ENCODE results near the gene AANAT. TPM values are rescaled to one million over a fixed set of nuclear protein-coding genes. Genes with fewer than 3 reads are reported as not detected.
"Not testable (repeated sequence)": the region's sequence is repeated elsewhere in the genome, so short reads cannot be mapped to it uniquely, and the experiment has no call there.

The AANAT gene
- total RNA-seq, 1 donor from 2014 or later, result not detected

DNA sequence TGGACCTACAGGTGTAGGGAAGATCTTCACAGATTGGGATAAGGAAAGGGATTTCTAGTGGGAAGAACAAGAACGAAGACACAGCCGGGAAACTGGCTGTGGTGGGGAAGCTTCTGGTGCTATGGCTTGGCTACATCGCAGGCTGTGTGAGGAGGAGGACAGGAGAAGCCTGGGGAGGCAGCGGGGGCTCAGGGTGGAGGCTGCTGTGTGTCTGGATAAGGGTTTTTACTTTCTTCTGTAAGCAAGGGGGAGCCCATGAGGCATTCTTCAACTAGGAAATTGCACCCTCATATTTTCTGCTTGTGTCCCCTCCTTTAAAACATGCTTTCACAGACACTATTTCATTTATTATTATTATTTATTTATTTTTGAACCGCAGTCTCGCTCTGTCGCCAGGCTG, 36.7 kb downstream of the AANAT start:
- DNase-seq (ENCODE audit: low read depth, low spot score), result no peak

DNA sequence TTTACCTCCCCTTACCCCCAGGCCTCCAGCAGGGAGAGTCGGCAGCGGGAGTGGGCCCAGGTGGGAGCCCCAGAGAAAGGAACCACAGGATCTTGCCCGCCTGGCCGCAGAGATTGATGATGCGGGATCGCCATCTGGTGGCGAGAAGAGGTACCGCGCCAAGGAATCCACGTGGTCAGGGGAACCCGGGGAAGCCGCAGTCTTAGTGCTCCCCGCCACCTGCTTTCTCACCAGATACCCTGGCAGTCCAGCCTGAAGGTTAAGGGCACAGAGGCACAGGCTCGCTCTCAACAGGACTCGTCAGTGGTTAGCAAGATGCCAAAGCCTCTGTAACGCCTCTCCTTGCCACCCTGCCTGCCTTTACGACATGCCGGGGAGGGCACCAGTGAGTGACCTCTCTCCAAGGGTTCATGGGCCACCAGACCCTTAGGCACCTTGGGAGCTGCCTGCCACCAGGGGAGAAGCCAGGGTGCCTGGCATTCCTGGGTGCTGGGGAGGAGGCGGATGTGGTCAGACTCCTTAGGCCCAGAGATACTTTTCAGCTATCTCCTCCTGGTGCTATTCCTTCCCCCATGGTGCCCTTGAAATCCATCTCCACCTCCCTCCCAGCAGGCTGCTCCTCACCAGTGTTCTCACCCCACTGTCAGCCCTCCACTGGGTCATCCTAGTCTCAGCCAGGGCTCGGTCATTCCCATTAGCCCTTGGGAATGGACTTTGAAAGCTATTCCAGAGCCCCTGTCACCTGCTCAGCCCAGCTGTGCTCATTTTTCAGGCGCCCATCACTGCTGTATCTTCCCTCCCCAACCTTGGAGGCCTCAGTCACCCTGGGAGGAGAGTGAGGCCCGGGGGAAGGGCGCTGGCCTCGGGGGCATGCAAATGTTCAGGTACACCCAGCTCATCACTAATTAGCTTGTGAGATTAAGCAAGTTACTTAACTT, 39.3 kb downstream of the AANAT start:
- no peak for DNase-seq (ENCODE audit: low read depth, low spot score)

DNA sequence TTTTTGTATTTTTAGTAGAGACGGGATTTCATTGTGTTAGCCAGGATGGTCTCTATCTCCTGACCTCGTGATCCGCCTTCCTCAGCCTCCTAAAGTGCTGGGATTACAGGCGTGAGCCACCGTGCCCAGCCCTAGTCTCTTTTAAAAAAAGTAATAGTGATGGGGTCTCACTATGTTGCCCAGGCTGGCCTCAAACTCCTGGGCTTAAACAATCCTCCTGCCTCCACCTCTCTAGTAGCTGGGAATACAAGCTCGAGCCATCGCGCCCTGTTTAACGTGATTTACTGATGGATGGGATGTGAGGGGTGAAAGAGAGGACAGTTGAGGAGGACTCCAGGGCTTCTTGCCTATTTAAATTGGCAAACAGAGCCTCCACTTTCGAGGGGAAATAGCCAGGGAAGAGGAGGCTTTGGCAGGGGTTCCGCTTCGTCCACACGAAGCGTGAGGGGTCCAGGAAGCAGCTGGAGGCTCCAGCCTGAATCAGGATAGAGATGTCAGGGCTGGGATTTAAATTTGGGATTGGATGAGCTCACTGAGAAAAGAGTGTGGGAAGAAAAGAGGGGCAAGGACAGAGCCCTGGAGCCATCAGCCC, 41.2 kb downstream of the AANAT start:
- DNase-seq (ENCODE audit: low read depth, low spot score), result not testable (repeated sequence)

DNA sequence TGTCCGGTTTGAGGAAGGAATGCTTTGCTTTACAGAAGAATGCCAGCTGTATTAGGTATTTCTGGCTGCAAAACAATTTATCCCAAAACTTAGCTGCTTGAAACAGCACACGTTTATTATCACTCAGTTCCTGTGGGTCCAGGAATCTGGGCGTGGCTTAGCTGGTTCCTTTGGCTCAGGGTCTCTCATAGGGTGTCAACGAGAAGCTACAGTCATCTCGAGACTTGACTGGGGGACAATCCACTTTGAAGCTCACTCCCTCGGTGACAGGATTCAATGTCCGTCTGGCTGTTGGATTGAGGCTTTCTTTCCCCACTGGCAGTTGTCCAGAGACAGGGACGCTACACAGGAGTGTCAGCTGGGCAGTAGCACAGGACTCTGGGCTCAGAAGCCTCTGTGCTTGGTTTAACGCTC, 43.4 kb downstream of the AANAT start:
- DNase-seq (ENCODE audit: low read depth, low spot score), result no peak

DNA sequence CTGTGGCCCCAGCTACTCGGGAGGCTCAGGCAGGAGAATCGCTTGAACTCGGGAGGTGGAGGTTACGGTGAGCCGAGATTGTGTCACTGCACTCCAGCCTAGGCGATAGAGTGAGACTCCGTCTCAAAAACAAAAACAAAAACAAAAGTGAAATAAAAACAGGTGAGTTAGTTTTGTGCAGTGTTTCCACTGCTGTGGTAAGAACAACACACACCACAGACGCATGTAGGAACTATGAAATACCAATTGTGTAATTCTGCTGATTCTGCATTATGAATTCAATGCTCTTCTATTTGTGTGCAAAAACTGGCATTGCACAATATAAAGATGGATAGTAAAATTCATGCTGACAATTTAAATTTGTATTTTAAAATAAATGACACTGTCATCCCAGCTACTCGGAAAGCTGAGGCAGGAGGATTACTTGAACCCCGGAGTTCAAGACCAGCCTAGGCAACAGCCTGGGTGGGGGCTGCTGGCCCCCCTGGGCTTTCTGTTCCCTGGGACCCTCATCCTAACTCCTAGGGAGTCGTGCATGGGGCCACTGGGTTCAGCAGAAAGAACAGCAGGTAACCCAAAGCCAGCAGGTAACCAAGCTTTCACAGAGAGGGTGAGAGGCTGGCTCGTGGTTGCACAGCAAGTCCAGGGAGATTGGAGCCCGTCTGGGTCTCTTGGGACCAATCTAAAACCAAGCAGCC, 44.4 kb downstream of the AANAT start:
- no peak for DNase-seq (ENCODE audit: low read depth, low spot score)

DNA sequence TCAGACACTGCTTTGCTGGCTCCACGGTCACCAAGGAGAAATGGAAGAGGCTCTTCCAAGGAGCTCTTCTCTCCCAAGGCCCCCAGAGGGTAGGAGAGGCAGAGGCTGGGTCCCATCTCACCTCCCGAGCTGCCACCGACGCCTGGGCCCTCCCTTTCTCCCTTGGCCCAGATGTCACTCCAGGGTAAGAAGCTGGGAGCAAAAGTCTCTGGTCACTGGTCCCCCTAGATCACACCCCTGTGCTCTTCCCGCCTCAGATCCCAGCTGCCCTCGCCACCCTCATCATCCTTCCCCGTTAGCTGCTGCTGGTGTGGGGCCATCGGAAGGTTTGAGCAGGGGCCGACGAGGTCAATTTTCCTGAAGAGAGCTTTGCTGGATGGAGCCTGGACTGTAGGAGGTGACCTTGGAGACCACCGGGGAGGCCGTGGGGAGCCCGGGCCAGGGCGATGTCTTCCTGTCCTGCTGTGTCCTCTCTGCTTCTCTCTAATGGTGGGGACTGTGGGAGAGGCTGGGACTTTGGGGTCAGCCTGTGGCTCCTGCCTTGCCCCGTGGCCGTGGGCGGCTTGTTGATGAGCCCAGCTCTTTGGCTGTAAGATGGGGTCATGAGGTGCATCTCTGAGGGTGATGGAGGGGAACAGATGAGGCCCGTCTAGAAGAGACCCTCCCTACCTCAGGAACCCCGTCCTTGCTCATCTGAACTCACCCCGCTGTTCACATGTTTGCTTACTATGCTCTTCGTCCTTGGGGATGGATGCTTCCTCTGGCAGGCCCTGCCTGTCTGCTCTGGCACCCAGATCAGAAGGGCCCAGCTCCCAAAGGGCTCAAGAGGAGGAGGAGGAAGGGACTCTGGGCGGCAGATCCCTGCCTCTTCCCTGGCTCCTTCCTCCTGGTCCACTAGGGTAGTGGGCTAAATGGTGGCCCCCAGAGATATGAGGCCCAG, 45.2 kb downstream of the AANAT start:
- DNase-seq (ENCODE audit: low read depth, low spot score), result no peak

DNA sequence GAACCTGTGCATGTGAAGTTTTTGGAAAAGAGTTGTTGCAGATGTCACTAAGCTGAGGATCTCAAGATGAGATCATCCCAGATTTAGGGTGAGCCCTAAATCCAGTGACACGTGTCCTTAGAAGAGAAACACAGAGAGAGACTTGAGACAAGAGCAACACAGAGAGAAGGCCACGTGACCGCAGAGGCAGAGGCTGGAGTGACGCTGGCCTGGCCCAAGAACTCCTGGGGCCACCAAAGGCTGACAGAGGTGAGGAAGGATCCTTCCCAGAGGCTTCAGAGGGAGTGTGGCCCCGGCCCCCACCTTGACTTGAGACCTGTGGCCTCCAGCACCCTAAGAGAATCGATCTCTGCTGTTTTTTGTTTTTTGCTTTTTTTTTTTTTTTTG, 45.9 kb downstream of the AANAT start:
- no peak for DNase-seq (ENCODE audit: low read depth, low spot score)

DNA sequence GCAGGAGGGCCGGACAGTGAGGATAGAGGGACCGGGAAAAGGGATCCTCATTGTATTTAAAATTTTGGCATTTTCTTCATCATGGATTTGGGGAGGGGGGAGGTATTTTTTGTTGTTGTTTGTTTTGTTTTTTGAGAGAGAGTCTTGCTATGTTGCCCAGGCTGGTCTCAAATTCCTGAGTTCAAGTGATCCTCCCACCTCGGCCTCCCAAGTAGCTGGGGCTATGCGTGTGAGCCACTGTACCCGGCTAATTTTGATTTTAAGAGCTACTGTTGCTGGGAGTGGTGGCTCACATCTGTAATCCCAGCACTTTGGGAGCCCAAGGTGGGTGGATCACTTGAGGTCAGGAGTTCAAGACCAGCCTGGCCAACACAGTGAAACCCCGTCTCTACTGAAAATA, 47.0 kb downstream of the AANAT start:
- DNase-seq (ENCODE audit: low read depth, low spot score), result not testable (repeated sequence)

DNA sequence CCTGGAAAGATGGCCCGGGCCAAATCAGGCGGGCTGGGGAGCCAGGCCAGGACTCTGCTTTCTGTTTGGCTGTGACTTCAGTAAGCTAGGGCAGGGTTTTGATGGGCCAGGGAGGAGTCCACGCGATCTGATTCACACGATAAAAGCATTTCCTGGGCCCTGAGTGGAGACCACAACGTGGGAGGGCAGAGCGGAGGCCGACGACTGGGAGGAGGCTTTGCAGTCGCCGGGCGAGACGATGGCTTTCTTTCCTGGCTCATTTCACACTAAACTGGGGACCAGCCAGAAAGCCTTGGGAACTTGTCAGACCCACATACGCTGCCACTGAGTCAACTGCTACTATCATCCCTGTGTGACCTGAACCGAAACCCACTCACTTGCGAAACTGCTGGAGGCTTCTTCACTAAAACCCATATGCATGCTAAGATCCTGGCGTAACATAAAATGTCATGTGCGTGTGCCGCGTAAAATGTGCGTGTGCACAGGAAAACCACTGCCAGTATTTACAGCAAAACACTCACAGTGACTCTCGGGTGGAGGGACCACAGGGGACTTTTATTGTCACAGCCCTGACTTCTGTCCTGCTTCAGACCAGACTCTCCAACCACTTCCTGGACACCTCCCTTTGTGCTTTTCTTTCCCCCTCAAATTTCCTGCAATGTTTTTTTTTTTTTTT, 48.0 kb downstream of the AANAT start:
- no peak for DNase-seq (ENCODE audit: low read depth, low spot score)

DNA sequence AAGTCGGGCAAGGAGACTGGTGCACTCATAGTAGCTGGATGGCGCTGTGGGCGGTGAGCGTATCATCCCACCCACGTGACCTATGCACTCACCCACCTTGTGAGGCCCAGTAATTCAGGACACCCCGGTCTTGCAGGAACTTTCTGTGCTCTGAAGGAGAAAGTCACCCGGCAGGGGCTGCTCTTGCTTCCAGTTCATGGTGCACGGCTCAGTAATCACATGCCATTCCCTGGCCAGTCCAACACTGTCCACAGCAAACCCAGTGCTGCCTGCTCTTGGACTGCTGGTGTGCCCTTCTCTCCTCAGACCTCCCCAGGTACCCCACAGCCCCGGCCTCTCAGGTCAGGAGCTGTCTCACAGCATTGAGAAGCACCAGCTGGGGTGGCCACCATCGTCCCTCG, 50.2 kb downstream of the AANAT start:
- DNase-seq (ENCODE audit: low read depth, low spot score), result no peak

DNA sequence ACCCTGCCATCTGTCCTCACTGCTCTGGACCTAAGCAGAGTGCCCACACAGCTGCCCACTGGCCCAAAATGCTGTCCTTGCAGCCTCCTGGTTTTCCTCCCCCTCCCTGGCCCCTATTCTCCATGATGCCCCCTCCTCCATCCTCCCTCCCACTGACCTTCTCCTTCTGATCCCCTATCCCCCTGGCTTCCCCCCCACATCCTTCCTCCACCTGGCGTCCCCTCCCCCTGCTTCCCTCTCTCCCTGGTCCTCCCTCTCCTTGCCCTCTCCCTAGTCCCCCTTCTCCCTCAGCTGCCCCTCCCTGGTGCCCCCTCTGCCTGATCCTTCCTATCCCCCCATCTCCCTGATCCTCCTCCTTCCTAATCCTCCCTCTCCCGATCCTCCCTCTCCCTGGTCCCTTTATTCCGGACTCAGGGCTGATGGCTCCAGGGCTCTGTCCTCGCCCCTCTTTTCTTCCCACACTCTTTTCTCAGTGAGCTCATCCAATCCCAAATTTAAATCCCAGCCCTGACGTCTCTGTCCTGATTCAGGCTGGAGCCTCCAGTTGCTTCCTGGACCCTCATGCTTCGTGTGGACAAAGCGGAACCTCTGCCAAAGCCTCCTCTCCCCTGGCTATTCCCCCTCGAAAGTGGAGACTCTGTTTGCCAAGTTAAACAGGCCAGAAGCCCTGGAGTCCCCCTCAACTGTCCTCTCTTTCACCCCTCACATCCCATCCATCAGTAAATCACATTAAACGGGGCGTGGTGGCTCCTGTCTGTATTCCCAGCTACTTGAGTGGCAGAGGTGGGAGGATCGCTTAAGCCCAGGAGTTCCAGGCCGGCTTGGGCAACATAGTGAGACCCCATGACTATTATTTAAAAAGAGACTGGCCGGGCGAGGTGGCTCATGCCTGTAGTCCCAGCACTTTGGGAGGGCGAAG, 51.9 kb downstream of the AANAT start:
- DNase-seq (ENCODE audit: low read depth, low spot score), result no peak

Other genes with a start within 250 kb of the AANAT start
- gene RNF157, start 227.1 kb upstream of the AANAT start, total RNA-seq, result 0.04 and 0.26 TPM in 2 replicates
- gene UBALD2, start 202.3 kb upstream of the AANAT start, total RNA-seq, result 9.3 and 14.2 TPM in 2 replicates
- 1.8 and 4.4 TPM in 2 replicates for gene QRICH2, start 159.3 kb upstream of the AANAT start, total RNA-seq
- gene PRPSAP1, start 113.7 kb upstream of the AANAT start, total RNA-seq, result 45.9 and 47.9 TPM in 2 replicates
- 120 and 180 TPM in 2 replicates for gene SPHK1, start 83.0 kb upstream of the AANAT start, total RNA-seq
- gene UBE2O, start 14.5 kb upstream of the AANAT start, total RNA-seq, result 19.0 and 25.5 TPM in 2 replicates
- 14.0 and 20.6 TPM in 2 replicates for gene RHBDF2, start 33.8 kb downstream of the AANAT start, total RNA-seq
- 0.40 and 1.4 TPM in 2 replicates for gene CYGB, start 70.1 kb downstream of the AANAT start, total RNA-seq
- gene PRCD, start 72.4 kb downstream of the AANAT start, total RNA-seq, result 0.20 and 0.35 TPM in 2 replicates
- gene ST6GALNAC2, start 118.3 kb downstream of the AANAT start, total RNA-seq, result 0.66 and 1.7 TPM in 2 replicates
- gene ST6GALNAC1, start 176.2 kb downstream of the AANAT start, total RNA-seq, result 0.33 TPM in 1 of 2 replicates, not detected in the other
- 88.0 and 88.2 TPM in 2 replicates for gene MXRA7, start 243.4 kb downstream of the AANAT start, total RNA-seq